ENCODE data around the gene BTBD17.

- TF ChIP-seq CTCF (IDR thresholded peaks at IDR 0.05), result no peak
- TF ChIP-seq POLR2A (IDR thresholded peaks at IDR 0.05), result no peak
Measured at GRCh38 chr17:74343121-74343520, 18.5 kb downstream of the BTBD17 start.

All from thyroid gland (tissue), 4 donors.